ENCODE measurements around the gene FOXP2.

DNA sequence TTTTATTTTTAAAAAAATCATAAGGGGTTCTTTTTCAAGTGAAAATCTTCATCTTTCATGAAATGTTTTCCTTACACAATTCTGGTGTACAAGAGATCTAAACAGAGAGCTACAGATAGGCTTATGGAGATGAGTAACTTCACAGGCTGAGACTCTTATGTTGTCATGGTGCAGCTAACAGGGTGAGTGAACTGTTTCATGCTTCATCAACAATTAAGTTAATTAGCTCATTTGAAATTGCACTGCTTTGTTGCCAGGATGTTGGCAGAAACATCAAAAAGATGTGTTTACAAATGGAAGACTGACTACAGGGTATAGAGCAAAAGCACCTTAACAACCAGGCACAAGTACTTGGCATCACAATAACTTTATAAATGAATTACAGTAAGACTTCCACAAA lies 230.8 kb downstream of the FOXP2 start:
- TF ChIP-seq, protein P1, sequence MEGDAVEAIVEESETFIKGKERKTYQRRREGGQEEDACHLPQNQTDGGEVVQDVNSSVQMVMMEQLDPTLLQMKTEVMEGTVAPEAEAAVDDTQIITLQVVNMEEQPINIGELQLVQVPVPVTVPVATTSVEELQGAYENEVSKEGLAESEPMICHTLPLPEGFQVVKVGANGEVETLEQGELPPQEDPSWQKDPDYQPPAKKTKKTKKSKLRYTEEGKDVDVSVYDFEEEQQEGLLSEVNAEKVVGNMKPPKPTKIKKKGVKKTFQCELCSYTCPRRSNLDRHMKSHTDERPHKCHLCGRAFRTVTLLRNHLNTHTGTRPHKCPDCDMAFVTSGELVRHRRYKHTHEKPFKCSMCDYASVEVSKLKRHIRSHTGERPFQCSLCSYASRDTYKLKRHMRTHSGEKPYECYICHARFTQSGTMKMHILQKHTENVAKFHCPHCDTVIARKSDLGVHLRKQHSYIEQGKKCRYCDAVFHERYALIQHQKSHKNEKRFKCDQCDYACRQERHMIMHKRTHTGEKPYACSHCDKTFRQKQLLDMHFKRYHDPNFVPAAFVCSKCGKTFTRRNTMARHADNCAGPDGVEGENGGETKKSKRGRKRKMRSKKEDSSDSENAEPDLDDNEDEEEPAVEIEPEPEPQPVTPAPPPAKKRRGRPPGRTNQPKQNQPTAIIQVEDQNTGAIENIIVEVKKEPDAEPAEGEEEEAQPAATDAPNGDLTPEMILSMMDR (IDR thresholded peaks at IDR 0.05; ENCODE audit: low read length): no peak
- no peak for TF ChIP-seq EZH2 (IDR thresholded peaks at IDR 0.05; ENCODE audit: borderline replicate concordance, low read length)
